Activated T-helper 1 cell treated with anti-CD3 and anti-CD28 coated beads, Interleukin-2, amount 50 U/mL, for 16 hours (primary cell): Measurements from ENCODE around the gene NCK1.
"Not testable (repeated sequence)": the region's sequence is repeated elsewhere in the genome, so short reads cannot be mapped to it uniquely, and the experiment has no call there.

Experiments used
- DNase-seq, 2 donors: peaks; one replicate each; pipeline ENCODE4 v3.0.0-alpha.2; 2020; ENCODE audit warnings: low read depth in 1 of 2, low spot score in 1 of 2

NCK1 gene

DNA sequence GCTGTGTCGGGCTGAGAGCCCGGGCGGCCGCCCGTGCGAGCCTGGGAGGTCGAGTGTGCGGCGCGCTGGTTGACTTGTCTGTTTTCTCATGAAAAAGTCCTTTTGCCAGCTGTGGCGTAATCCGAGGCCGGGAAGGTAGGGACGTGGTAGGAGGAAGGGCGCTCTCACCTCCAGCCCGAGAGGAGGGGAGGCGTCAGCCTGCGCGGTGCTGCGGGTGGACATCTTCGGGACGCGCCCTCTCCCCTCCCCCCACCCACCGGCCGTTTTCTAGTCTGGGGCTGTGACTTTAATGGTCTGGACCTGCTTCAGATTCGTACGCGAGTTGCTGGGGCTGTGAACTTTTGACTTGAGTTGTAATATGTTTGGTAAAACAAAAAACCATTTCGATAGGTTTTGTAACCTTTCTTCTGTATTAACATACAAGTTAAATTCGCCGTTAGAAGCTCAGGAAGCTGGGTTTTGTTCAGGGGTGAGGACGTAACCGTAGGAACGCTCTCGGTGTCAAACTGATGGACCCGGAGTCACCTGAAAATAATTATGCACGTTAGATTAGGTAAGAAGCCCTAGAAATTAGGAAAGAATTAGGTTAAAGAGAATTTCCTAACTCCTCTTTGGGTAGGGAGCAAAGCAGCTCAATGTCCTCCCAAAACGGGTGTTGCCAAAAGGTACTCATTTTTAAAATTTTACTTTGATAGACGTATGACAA, 762 bp downstream of the NCK1 start:
- DNase-seq = peak; percentile 15 to 31

DNA sequence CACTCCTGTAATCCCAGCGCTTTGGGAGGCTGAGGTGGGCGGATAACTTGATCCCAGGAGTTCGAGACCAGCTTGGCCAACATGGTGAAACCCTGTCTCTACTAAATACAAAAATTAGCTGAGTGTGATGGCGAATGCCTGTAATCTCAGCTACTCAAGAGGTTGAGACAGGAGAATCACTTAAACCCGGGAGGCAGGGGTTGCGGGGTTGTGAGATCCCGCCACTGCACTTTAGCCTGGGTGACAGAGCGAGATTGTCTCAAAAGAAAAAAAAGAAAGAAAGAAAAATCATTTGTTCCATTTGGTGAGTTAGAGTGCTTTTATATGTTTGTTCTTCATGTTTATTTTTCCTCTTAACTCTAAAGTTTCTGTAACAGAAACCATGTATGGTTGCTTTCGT, 7.3 kb downstream of the NCK1 start:
- no peak for DNase-seq

DNA sequence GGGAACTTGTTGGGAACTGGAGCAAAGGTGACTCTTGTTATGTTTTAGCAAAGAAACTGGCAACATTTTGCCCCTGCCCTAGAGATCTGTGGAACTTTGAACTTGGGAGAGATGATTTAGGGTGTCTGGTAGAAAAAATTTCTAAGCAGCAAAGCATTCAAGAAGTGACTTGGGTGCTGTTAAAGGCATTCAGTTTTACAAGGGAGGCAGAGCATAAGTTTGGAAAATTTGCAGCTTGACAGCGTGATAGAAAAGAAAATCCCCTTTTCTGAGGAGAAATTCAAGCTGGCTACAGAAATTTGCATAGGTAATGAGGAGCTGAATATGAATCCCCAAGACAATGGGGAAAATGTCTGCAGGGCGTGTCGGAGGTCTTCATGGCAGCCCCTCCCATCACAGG, 10.2 kb downstream of the NCK1 start:
- DNase-seq = not testable (repeated sequence)

- DNase-seq = not testable (repeated sequence)
Observed at GRCh38 chr3:136879510-136879909, 17.5 kb downstream of the NCK1 start.

- DNase-seq = no peak
Observed at GRCh38 chr3:136882571-136882970, 20.6 kb downstream of the NCK1 start.

DNA sequence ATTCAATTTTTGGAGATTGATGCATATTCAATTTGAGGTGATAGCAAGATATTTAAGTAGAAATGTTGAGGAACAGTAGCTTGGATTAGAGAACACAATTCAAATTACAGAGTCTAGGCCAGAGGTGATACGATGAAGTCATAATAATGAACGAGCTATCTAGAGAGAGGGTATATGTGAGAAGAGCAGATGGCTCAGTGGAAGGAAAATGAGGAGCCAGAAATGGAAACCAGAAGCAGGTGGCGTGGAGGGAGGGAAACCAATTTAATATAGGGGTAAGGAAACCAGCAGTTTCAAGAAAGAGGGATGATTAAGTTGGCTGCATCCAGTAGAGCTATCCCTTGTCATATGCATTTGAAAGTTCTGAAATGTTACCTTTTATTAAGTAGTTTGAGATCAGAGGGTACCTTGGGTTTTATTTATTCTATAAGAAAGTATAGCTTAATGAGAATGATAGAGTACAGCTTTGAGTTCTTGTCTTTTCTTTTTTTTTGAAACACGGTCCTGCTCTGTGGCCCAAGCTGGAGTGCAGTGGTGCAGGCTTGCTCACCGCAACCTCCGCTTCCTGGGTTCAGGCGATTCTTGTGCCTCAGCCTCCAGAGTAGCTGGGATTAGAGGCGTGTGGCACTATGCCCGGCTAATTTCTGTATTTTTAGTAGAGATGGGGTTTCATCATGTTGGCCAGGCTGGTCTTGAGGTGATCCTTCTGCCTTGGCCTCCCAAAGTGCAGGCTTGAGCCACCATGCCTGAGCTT, 22.1 kb downstream of the NCK1 start:
- no peak for DNase-seq

GRCh38 chr3:136885357-136886213, 23.6 kb downstream of the NCK1 start:
- no peak for DNase-seq

DNA sequence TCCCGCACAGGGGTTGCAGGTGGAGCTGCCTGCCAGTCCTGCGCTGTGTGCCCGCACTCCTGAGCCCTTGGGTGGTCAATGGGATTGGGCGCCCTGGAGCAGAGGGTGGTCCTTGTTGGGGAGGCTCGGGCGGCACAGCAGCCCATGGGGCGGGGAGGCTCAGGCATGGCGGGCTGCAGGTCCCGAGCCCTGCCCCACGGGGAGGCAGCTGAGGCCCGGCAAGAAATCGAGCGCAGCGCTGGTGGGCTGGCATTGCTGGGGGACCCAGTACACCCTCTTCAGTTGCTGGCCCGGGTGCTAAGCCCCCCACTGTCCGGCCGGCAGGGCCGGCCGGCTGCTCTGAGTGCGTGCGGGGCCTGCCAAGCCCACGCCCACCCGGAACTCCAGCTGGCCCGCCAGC, 27.9 kb downstream of the NCK1 start:
- no peak for DNase-seq

GRCh38 chr3:136891934-136892855, 30.2 kb downstream of the NCK1 start:
- DNase-seq = no peak

- no peak for DNase-seq
Observed at GRCh38 chr3:136893848-136894443, 31.9 kb downstream of the NCK1 start.

DNA sequence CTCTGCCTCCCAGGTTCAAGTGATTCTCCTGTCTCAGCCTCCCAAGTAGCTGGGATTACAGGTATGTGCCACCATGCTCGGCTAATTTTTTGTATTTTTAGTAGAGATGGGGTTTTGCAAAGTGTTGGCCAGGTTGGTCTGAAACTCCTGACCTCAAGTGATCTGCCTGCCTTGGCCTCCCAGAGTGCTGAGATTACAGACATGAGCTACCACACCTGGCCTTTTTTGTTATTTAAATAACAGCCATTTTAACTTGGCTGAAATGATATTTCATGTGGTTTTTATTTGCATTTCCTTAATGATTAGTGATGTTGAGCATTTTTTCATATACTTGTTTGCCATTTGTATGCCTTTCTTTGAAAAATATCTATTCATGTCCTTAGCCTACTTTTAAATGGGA, 35.2 kb downstream of the NCK1 start:
- not testable (repeated sequence) for DNase-seq

DNA sequence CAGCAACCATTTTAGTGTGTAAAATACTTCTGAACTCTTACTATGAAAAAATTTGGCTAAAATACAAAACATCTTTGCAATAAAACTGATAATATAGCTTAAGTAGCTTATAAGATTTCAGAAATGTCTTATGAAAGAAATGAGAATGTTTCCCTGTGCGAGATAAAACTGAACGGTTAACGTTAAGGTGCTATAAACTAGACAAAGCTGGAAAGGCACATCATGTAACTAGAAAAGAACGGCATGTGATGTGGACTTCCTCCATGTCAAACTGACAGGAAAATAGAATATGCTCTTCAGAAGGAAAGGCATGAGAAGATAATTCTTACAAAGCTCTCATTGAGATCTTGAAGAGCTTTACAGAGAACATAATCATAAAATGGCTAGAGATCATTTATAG, 36.5 kb downstream of the NCK1 start:
- DNase-seq = no peak

- no peak for DNase-seq
Observed at GRCh38 chr3:136898954-136899353, 36.9 kb downstream of the NCK1 start.

- no peak for DNase-seq
Observed at GRCh38 chr3:136899622-136900158, 37.7 kb downstream of the NCK1 start.

DNA sequence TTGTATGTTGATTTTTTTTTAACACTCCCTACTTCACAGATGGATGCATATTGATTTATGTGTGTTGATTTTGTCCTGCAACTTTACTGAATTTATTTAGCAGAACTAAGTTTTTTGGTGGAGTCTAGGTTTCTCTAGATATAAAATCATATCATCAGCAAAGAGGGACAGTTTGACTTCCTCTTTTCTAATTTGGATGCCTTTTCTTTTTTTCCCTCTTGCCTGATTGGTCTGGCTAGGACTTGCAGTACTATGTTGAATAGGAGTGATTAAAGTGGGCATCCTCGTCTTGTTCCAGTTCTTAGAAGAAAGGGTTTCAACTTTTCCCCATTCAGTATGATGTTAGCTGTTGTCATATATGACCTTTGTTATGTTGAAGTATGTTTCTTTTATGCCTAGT, 38.7 kb downstream of the NCK1 start:
- not testable (repeated sequence) for DNase-seq

DNA sequence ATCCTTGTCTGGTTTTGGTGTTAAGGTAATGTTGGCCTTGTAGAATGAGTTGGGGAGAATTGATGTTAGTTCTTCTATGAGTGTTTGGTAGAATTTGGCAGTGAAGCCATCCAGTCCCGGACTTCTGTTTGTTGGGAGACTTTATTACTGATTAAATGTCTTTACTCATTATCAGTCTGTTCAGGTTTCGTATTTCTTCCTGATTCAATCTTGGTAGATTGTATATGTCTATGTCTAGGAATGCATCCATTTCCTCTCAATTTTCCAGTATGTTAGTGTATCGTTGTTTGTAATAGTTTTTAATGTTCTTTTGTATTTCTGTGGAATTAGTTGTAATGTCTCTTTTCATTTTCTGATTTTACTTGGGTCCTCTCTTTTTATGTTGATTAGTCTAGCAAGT, 39.4 kb downstream of the NCK1 start:
- no peak for DNase-seq

GRCh38 chr3:136902530-136902929, 40.5 kb downstream of the NCK1 start:
- DNase-seq = not testable (repeated sequence)

DNA sequence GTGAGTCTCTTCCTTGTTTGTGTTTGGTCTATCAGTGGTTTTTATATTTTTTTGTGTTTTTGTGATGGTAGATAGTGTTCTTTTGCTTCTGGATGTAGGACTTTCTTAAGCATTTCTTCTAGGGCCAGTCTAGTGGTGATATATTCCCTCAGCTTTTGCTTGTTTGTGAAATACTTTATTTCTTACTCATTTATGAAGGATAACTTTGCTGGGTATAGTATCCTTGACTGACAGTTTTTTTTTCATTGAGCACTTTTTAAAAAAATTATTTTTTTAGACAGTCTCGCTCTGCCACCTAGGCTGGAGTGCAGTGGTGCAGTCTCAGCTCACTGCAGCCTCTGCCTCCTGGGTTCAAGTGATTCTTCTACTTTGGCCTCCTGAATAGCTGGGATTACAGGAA, 41.9 kb downstream of the NCK1 start:
- DNase-seq = no peak

DNA sequence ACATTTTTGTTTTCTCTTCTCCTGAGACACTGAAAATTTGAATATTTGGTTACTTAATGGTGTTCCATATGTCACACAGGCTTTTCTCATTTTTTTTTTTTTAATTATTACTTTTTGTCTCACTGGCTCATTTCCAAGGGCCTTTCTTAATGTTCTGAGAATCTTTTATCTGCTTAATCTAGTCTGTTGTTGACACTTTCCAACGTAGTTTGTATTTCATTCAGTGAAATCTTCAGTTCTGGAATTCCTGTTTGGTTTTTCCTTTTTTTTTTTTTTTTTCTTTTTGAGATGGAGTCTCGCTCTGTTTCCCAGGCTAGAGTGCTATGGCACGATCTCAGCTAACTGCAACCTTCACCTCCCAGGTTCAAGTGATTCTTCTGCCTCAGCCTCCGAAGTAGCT, 42.7 kb downstream of the NCK1 start:
- no peak for DNase-seq

DNA sequence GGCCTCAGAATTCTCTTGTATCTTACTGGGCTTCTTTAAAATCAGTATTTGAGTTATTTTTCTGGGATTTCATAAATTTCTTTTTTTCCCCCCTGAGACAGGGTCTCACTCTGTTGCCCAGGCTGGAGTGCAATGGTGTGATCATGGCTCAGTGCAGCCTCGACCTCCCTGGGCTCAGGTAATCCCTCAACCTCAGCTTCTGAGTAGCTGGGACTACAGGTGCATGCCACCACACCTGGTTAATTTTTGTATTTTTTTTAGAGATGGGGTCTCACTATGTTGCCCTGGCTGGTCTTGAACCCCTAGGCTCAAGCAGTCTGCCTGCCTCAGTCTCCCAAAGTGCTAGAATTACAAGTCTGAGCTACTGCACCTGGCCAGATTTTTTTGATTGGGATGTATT, 43.5 kb downstream of the NCK1 start:
- no peak for DNase-seq
